GM12878 (cell line): ENCODE measurements around the gene HSF5. TPM values are rescaled to one million over a fixed set of nuclear protein-coding genes. Genes with fewer than 3 reads are reported as not detected.

Experiments used
- ATAC-seq: fragments of 200-7000 bp; cut with Tn5 transposase; 3 replicates; pipeline ENCODE4 v1.9.1; 2020; ENCODE audit warnings: mild to moderate bottlenecking, moderate library complexity
- BruUV-seq: library from RNA; stranded (reverse); fragments of 400-500 nt; replicated peaks from 2 replicates; lab custom pipeline; 2021; lab: Mats Ljungman, UMichigan
- CTCF ChIA-PET: fragments of 300-600 bp; sonication (Branson Sonifier 250); formaldehyde crosslinking; extraction: SDS; loops from one replicate; lab custom pipeline; 2021; ENCODE audit warnings: inconsistent platforms; lab: Yijun Ruan, JAX
- POLR2A ChIA-PET: fragments of 350-600 bp; formaldehyde crosslinking; extraction: SDS; loops from one replicate; lab custom pipeline; 2021; ENCODE audit warnings: inconsistent platforms; lab: Charles Lee
- RAD21 ChIA-PET: fragments of 300-600 bp; sonication (Branson Sonifier 250); formaldehyde crosslinking; loops from one replicate; lab custom pipeline; 2023; ENCODE audit warnings: antibody characterized with exemption; ENCODE audit not compliant: unreplicated experiment; lab: Charles Lee
- SMC1A ChIA-PET: fragments of 300-600 bp; sonication (Branson Sonifier 250); formaldehyde crosslinking; loops from one replicate; lab custom pipeline; 2023; ENCODE audit not compliant: unreplicated experiment, uncharacterized antibody; lab: Charles Lee
- DNase-seq: peaks from one replicate; pipeline ENCODE4 v3.0.0-alpha.2; 2011; ENCODE audit warnings: low read depth, low spot score
- FAIRE-seq: peaks from 3 replicates; lab custom pipeline; 2011; peaks lifted over from hg19 to GRCh38; lab: Jason Lieb, UNC
- H2AFZ ChIP-seq: 2 replicates; pipeline ENCODE4 v1.6.0; 2011; ENCODE audit warnings: low read depth, low read length, control low read depth; ENCODE audit not compliant: control insufficient read depth
- H3K27ac ChIP-seq: 2 replicates; pipeline ENCODE4 v1.5.1; 2011; ENCODE audit warnings: control low read depth; ENCODE audit not compliant: control insufficient read depth, insufficient read depth
- H3K27me3 ChIP-seq, 2 experiments: replicated peaks in 1 of 2; 2 replicates each; pipeline versions ENCODE4 v1.6.0 to v1.6.1; 2011; ENCODE audit warnings: low read length in 1 of 2; ENCODE audit not compliant: control insufficient read depth in 2 of 2, insufficient read depth in 2 of 2
- H3K36me3 ChIP-seq, 2 experiments: 2 replicates each; pipeline ENCODE4 v1.5.1; 2011; ENCODE audit warnings: low read length in 1 of 2; ENCODE audit not compliant: control insufficient read depth in 2 of 2, insufficient read depth in 2 of 2
- H3K4me1 ChIP-seq: 2 replicates; pipeline ENCODE4 v1.6.1; 2011; ENCODE audit warnings: mild to moderate bottlenecking, low read length, moderate library complexity, mixed read lengths; ENCODE audit not compliant: control insufficient read depth, insufficient read depth
- H3K4me2 ChIP-seq: 2 replicates; pipeline ENCODE4 v1.6.0; 2011; ENCODE audit warnings: control low read depth; ENCODE audit not compliant: control insufficient read depth, insufficient read depth
- H3K4me3 ChIP-seq: fragments of 200-600 bp; sonication (generic); 2 replicates; pipeline ENCODE4 v1.5.1; 2016
- H3K79me2 ChIP-seq: 2 replicates; pipeline ENCODE4 v1.6.0; 2011; ENCODE audit warnings: low read length; ENCODE audit not compliant: control insufficient read depth, insufficient read depth
- H3K9ac ChIP-seq: 2 replicates; pipeline ENCODE4 v1.8.0; 2011; ENCODE audit warnings: low read length, control low read depth, mixed read lengths; ENCODE audit not compliant: control insufficient read depth, insufficient read depth
- H3K9me3 ChIP-seq: replicated peaks from 3 replicates; pipeline ENCODE4 v1.5.1; 2011; ENCODE audit warnings: mild to moderate bottlenecking, low read length; ENCODE audit not compliant: control insufficient read depth, insufficient read depth
- H4K20me1 ChIP-seq: 2 replicates; pipeline ENCODE4 v1.6.0; 2011; ENCODE audit not compliant: control insufficient read depth, insufficient read depth
- E2F4 ChIP-seq: IDR thresholded peaks from 2 replicates; pipeline ENCODE4 v1.6.1; 2012; ENCODE audit warnings: low read depth, low read length, improper control_type of control experiment
- ELK1 ChIP-seq: IDR thresholded peaks from 2 replicates; pipeline ENCODE4 v1.6.1; 2012; ENCODE audit warnings: low read depth, low read length, improper control_type of control experiment
- ESRRA ChIP-seq: IDR thresholded peaks from 2 replicates; pipeline ENCODE4 v1.6.1; 2012; ENCODE audit warnings: mild to moderate bottlenecking, low read length, improper control_type of control experiment
- GATAD2B ChIP-seq: fragments of 450-650 bp; conservative IDR thresholded peaks from 2 replicates; pipeline ENCODE4 v1.6.1; 2017; ENCODE audit warnings: low read depth, mild to moderate bottlenecking, moderate library complexity
- MXI1 ChIP-seq: fragments of 150-350 bp; IDR thresholded peaks from 2 replicates; pipeline ENCODE4 v1.6.1; 2011; ENCODE audit warnings: low read depth, mild to moderate bottlenecking, inconsistent platforms, low read length, improper control_type of control experiment
- NR2C1 ChIP-seq: fragments of 450-650 bp; IDR thresholded peaks from 2 replicates; pipeline ENCODE4 v1.6.1; 2017; ENCODE audit warnings: antibody characterized with exemption, mild to moderate bottlenecking, moderate library complexity
- PBX3 ChIP-seq: IDR thresholded peaks from 2 replicates; pipeline ENCODE4 v1.6.1; 2011; ENCODE audit warnings: mild to moderate bottlenecking, low read depth, low read length, moderate library complexity; ENCODE audit not compliant: insufficient replicate concordance
- PKNOX1 ChIP-seq: fragments of 450-650 bp; IDR thresholded peaks from 2 replicates; pipeline ENCODE4 v1.6.1; 2016; ENCODE audit warnings: mild to moderate bottlenecking
- RELA ChIP-seq: fragments of 450-650 bp; IDR thresholded peaks from 2 replicates; pipeline ENCODE4 v1.8.0; 2014; ENCODE audit warnings: borderline replicate concordance; ENCODE audit not compliant: partially characterized antibody
- RELB ChIP-seq: fragments of 450-650 bp; IDR thresholded peaks from 2 replicates; pipeline ENCODE4 v1.6.1; 2017; ENCODE audit warnings: low read depth, mild to moderate bottlenecking, moderate library complexity
- SIX5 ChIP-seq: IDR thresholded peaks from 2 replicates; pipeline ENCODE4 v1.6.1; 2011; ENCODE audit warnings: mild to moderate bottlenecking, low read depth, low read length, moderate library complexity; ENCODE audit not compliant: severe bottlenecking
- SRF ChIP-seq, 2 experiments: IDR thresholded peaks; 2 replicates each; pipeline ENCODE4 v1.6.1; 2011; ENCODE audit warnings: low read depth in 2 of 2, low read length in 2 of 2, mild to moderate bottlenecking in 1 of 2, moderate library complexity in 1 of 2
- USF2 ChIP-seq: IDR thresholded peaks from 2 replicates; pipeline ENCODE4 v1.6.1; 2011; ENCODE audit warnings: low read depth, low read length, improper control_type of control experiment, borderline replicate concordance
- ZNF217 ChIP-seq: fragments of 450-650 bp; IDR thresholded peaks from 2 replicates; pipeline ENCODE4 v1.6.1; 2017; ENCODE audit warnings: antibody characterized with exemption, mild to moderate bottlenecking
- WGBS: methylation state at CpG from one replicate; pipeline ENCODE4 v1.1.6; 2016; ENCODE audit warnings: low lambda C conversion rate; ENCODE audit not compliant: insufficient replicate concordance, insufficient coverage; ENCODE audit errors: missing lambda C conversion rate; 5-methylcytosine and 5-hydroxymethylcytosine counted together
- in situ Hi-C: fragments of 300-500 bp; cut with MboI; formaldehyde crosslinking; loops from 9 replicates; pipeline ENCODE4 v1.14.3; 2018; ENCODE audit warnings: mixed read lengths
- intact Hi-C: fragments of 100-400 bp; cut with micrococcal nuclease; formaldehyde crosslinking; loops from one replicate; pipeline ENCODE4 v1.14.2; 2022; ENCODE audit not compliant: unreplicated experiment
- polyA plus RNA-seq, 11 experiments: library from polyadenylated mRNA; depleted of rRNA in 4 of 11; unstranded in 6 of 11; stranded (reverse) in 5 of 11; fragments of >200 nt; fragmentation: Nextera tagmentation in 4 of 11; fragmentation: Illumina TruSeq in 1 of 11; extraction: Ambion mirVana in 4 of 11; extraction: Trizol in 1 of 11; gene quantifications; 1 replicate in 1 of 11; 2 replicates in 10 of 11; pipeline versions ENCODE4 v1.2.1 to v1.2.3, GENCODE V29; 2011 to 2016; ENCODE audit warnings: inconsistent platforms in 2 of 11, missing spikeins in 2 of 11, low read depth in 1 of 11
- total RNA-seq, 4 experiments: library from RNA; depleted of rRNA in 3 of 4; stranded (reverse); fragments of >200 nt in 3 of 4; fragmentation: Illumina TruSeq in 1 of 4; extraction: Trizol in 1 of 4; gene quantifications; 2 replicates each; pipeline versions ENCODE4 v1.2.1 to v1.2.3, GENCODE V29; 2013 to 2021

Gene HSF5
- total and polyA plus RNA-seq, 10 of the 15 experiments (the other 5 are each of a cell fraction or from before 2014, with no cell fraction given), result 0.02 to 0.18 (median 0.06) TPM; not detected in 4

- TF ChIP-seq PKNOX1 (0 out of 2 replicates have a peak, but pooled peaks have one; percentile 16), ELK1 (no peak), RELB (peak; percentile 47; the same call in 1 of the 2 replicates), RELA (peak; percentile 31), MXI1 (peak; percentile 84), SIX5 (no peak)
Observed at GRCh38 chr17:58414596-58414997, 73.6 kb downstream of the HSF5 start (continued).

- H3K4me2 ChIP-seq, result no peak overlapping the region
- in situ Hi-C loops, result no loop called here
- ChIA-PET SMC1A (interaction anchor here (0.6 to 8.1 kb wide), 13 partner anchors 9 to 577 kb away, joined by 3 to 195 read pairs (median 5); partner anchors contain the start of gene SUPT4H1), RAD21 (interaction anchor here (1.0 to 6.6 kb wide), 7 partner anchors 14 to 742 kb away, joined by 3 to 323 read pairs (median 15); partner anchors contain the start of genes PRR11, SKA2 and SUPT4H1), CTCF (interaction anchor here (1.0 to 6.1 kb wide), 9 partner anchors 9 to 96 kb away, joined by 3 to 102 read pairs (median 4); partner anchors contain the start of gene SUPT4H1), POLR2A (interaction anchor here (1.1 to 8.5 kb wide), 6 partner anchors 13 to 88 kb away, joined by 3 to 373 read pairs (median 7); partner anchors contain the start of gene SUPT4H1)
- H3K79me2 ChIP-seq, result peaks cover 74% of the 10 kb centered on the region
- intact Hi-C loops, result loop anchor here (2.0 kb wide), 1 partner anchor 31 kb away; no protein-coding TSS in a partner anchor
- H3K9me3 ChIP-seq, result no peaks in the 10 kb centered on the region
- no peak overlapping the region; the same call in 1 of the 2 replicates for H3K4me3 ChIP-seq
- H2AFZ ChIP-seq, result no peak overlapping the region
- BruUV-seq, result no TSS peak
- H3K36me3 ChIP-seq, result no peaks in the 10 kb centered on the region
- H3K27ac ChIP-seq, result peak overlapping the region; percentile 56
- H3K9ac ChIP-seq, result peak overlapping the region; percentile 52; the same call in 1 of the 2 replicates
- H3K27me3 ChIP-seq, result no peaks in the 10 kb centered on the region
- H4K20me1 ChIP-seq, result no peaks in the 10 kb centered on the region
- no peak for FAIRE-seq
- no peak for DNase-seq
- no peak for ATAC-seq
- WGBS, result 60% methylated on average over 2 of the region's 2 CpGs
- peaks cover 5% of the 10 kb centered on the region; the same call in 1 of the 2 replicates for H3K4me1 ChIP-seq
- TF ChIP-seq USF2 (no peak), RELA (no peak), PBX3 (no peak), GATAD2B (no peak), SRF (IDR thresholded peaks at IDR 0.05; ENCODE audit: low read depth in 2 of 2, low read length in 2 of 2) (no peak), ESRRA (no peak), E2F4 (no peak), ZNF217 (no peak), NR2C1 (no peak)
Observed at GRCh38 chr17:58413684-58414083, 74.5 kb downstream of the HSF5 start.
